K562 (cell line): ENCODE results near the gene TBL2. TPM values are rescaled to one million over a fixed set of nuclear protein-coding genes. Genes with fewer than 3 reads are reported as not detected.

Source experiments
- AFF1 ChIP-seq, 2 experiments: fragments of 450-650 bp; IDR thresholded peaks; 2 replicates each; pipeline ENCODE4 v1.6.1; 2018; ENCODE audit warnings: mild to moderate bottlenecking in 2 of 2, low read depth in 1 of 2; ENCODE audit not compliant: partially characterized antibody in 2 of 2
- BDP1 ChIP-seq: IDR thresholded peaks from 3 replicates; pipeline ENCODE4 v1.6.1; 2011; ENCODE audit not compliant: insufficient read length, insufficient read depth
- CBFA2T3 ChIP-seq: fragments of 450-650 bp; IDR thresholded peaks from 2 replicates; pipeline ENCODE4 v1.6.1; 2017
- CEBPB ChIP-seq: fragments of 450-650 bp; IDR thresholded peaks from 2 replicates; pipeline ENCODE4 v1.6.1; 2016; ENCODE audit warnings: missing genetic modification characterization, missing compliant biosample characterization
- DMBX1 ChIP-seq: fragments of 250-450 bp; sonication (Bioruptor Pico); IDR thresholded peaks from 2 replicates; pipeline ENCODE4 v1.8.0; 2022; ENCODE audit warnings: inconsistent platforms, mild to moderate bottlenecking, moderate library complexity, borderline replicate concordance
- HDGF ChIP-seq: fragments of 450-650 bp; IDR thresholded peaks from 2 replicates; pipeline ENCODE4 v1.6.1; 2016
- HLTF ChIP-seq: fragments of 450-650 bp; IDR thresholded peaks from 2 replicates; pipeline ENCODE4 v1.6.1; 2016
- HNRNPL ChIP-seq: fragments of 200-400 bp; formaldehyde crosslinking; IDR thresholded peaks from 2 replicates; pipeline ENCODE4 v1.6.1; 2017; ENCODE audit warnings: low read depth, mild to moderate bottlenecking, low read length
- HOMEZ ChIP-seq: fragments of 250-450 bp; sonication (Bioruptor Pico); IDR thresholded peaks from 2 replicates; pipeline ENCODE4 v1.4.0; 2020; ENCODE audit warnings: mild to moderate bottlenecking, moderate library complexity
- LARP7 ChIP-seq: fragments of 450-650 bp; IDR thresholded peaks from 2 replicates; pipeline ENCODE4 v1.6.1; 2016
- MAFF ChIP-seq: IDR thresholded peaks from 2 replicates; pipeline ENCODE4 v1.6.1; 2012; ENCODE audit warnings: low read length, improper control_type of control experiment
- MECOM ChIP-seq: fragments of 250-450 bp; sonication (Bioruptor Pico); IDR thresholded peaks from 2 replicates; pipeline ENCODE4 v1.8.0; 2022; ENCODE audit warnings: inconsistent platforms
- MYNN ChIP-seq, 2 experiments: sonication (generic); formaldehyde crosslinking in 1 of 2; IDR thresholded peaks; 2 replicates each; pipeline versions ENCODE4 v1.5.0 to v1.6.1; 2016 to 2020; ENCODE audit warnings: antibody characterized with exemption in 1 of 2, missing genetic modification reagents in 1 of 2
- NR2C1 ChIP-seq, 2 experiments: fragments of 450-650 bp; IDR thresholded peaks; 2 replicates each; pipeline ENCODE4 v1.6.1; 2017; ENCODE audit warnings: mild to moderate bottlenecking in 2 of 2, antibody characterized with exemption in 1 of 2, inconsistent platforms in 1 of 2, missing compliant biosample characterization in 1 of 2, missing genetic modification characterization in 1 of 2
- PBX2 ChIP-seq, 2 experiments: IDR thresholded peaks in 1 of 2; conservative IDR thresholded peaks in 1 of 2; 2 replicates each; pipeline ENCODE4 v1.6.1; 2016; ENCODE audit warnings: low read depth in 2 of 2, mild to moderate bottlenecking in 1 of 2, missing compliant biosample characterization in 1 of 2, missing genetic modification characterization in 1 of 2, moderate library complexity in 1 of 2
- PML ChIP-seq: IDR thresholded peaks from 2 replicates; pipeline ENCODE4 v1.6.1; 2012; ENCODE audit warnings: low read length, inconsistent platforms
- RBFOX2 ChIP-seq: fragments of 200-400 bp; formaldehyde crosslinking; IDR thresholded peaks from 2 replicates; pipeline ENCODE4 v1.6.1; 2017; ENCODE audit warnings: low read depth, mild to moderate bottlenecking, low read length, moderate library complexity
- RFX7 ChIP-seq: fragments of 250-450 bp; sonication (Bioruptor Pico); IDR thresholded peaks from 2 replicates; pipeline ENCODE4 v1.5.1; 2021; ENCODE audit warnings: mild to moderate bottlenecking
- SMAD3 ChIP-seq: fragments of 450-650 bp; formaldehyde crosslinking; conservative IDR thresholded peaks from 2 replicates; pipeline ENCODE4 v1.4.0; 2020; ENCODE audit warnings: mild to moderate bottlenecking
- U2AF2 ChIP-seq: fragments of 200-400 bp; formaldehyde crosslinking; optimal IDR thresholded peaks from 2 replicates; pipeline ENCODE3; 2017; ENCODE audit warnings: low read depth, mild to moderate bottlenecking, low read length
- ZNF436 ChIP-seq: fragments of 250-450, 450-650 bp; sonication (Bioruptor Pico); formaldehyde crosslinking; IDR thresholded peaks from 2 replicates; pipeline ENCODE4 v1.7.0; 2020; ENCODE audit warnings: mild to moderate bottlenecking
- polyA plus RNA-seq, 8 experiments: library from polyadenylated mRNA; depleted of rRNA in 4 of 8; stranded (reverse) in 5 of 8; unstranded in 3 of 8; fragments of >200 nt; fragmentation: Nextera tagmentation in 2 of 8; fragmentation: Illumina TruSeq in 1 of 8; extraction: Ambion mirVana in 2 of 8; extraction: Trizol in 1 of 8; gene quantifications; 2 replicates each; pipeline versions ENCODE4 v1.2.1 to v1.2.3, GENCODE V29; 2011 to 2014; ENCODE audit warnings: inconsistent platforms in 1 of 8, missing spikeins in 1 of 8
- total RNA-seq, 7 experiments: library from RNA; depleted of rRNA in 6 of 7; stranded (reverse); fragments of >200 nt in 6 of 7; fragmentation: Illumina TruSeq in 2 of 7; extraction: Trizol in 2 of 7; gene quantifications; 2 replicates each; pipeline versions ENCODE4 v1.2.1 to v1.2.3, GENCODE V29; 2011 to 2021; ENCODE audit warnings: low replicate concordance in 1 of 7

TBL2 gene
- total and polyA plus RNA-seq, 9 of the 15 experiments (the other 6 are each of a cell fraction or from before 2014, with no cell fraction given), result 2.5 to 123 (median 49.2) TPM

GRCh38 chr7:73522105-73522872 lies 56.1 kb downstream of the TBL2 start, which contains the start of gene BAZ1B (continued):
- peak; percentile 78 for TF ChIP-seq CEBPB (tag)
- peak; percentile 99 for TF ChIP-seq NR2C1 (IDR thresholded peaks at IDR 0.05)
- peak; percentile 99 for TF ChIP-seq NR2C1 (tag; IDR thresholded peaks at IDR 0.05)
- TF ChIP-seq MECOM (CRISPR knock-in tag), result no peak
- TF ChIP-seq HNRNPL, result no peak
- no peak for TF ChIP-seq BDP1
- TF ChIP-seq SMAD3 (CRISPR knock-in tag), result peak; percentile 52; the same call in 1 of the 2 replicates
- TF ChIP-seq PBX2 (CRISPR knock-in tag; IDR thresholded peaks at IDR 0.05; ENCODE audit: low read depth), result peak; percentile 91
- peak; percentile 99 for TF ChIP-seq PBX2 (tag; conservative IDR thresholded peaks at IDR 0.05; ENCODE audit: low read depth)
- TF ChIP-seq MYNN (IDR thresholded peaks at IDR 0.05), result no peak; the same call in 1 of the 2 replicates
- TF ChIP-seq MYNN (CRISPR knock-in tag; IDR thresholded peaks at IDR 0.05), result no peak
- TF ChIP-seq ZNF436, result no peak
- no peak for TF ChIP-seq RFX7 (CRISPR knock-in tag)
- no peak for TF ChIP-seq LARP7
- peak; percentile 77; the same call in 1 of the 2 replicates for TF ChIP-seq PML
- TF ChIP-seq AFF1 (IDR thresholded peaks at IDR 0.05; ENCODE audit: low read depth in 1 of 2, partially characterized antibody in 2 of 2), result peak in 1 of 2 experiments; percentile 82
- TF ChIP-seq HOMEZ (CRISPR knock-in tag), result no peak
- TF ChIP-seq DMBX1 (CRISPR knock-in tag), result no peak
- peak; percentile 95 for TF ChIP-seq RBFOX2
- no peak; the same call in 1 of the 2 replicates for TF ChIP-seq CBFA2T3
- TF ChIP-seq U2AF2, result no peak
- no peak for TF ChIP-seq HLTF
- no peak for TF ChIP-seq MAFF
- no peak for TF ChIP-seq HDGF
